ENCODE results near the gene RHBDF2.

Gene RHBDF2

DNA sequence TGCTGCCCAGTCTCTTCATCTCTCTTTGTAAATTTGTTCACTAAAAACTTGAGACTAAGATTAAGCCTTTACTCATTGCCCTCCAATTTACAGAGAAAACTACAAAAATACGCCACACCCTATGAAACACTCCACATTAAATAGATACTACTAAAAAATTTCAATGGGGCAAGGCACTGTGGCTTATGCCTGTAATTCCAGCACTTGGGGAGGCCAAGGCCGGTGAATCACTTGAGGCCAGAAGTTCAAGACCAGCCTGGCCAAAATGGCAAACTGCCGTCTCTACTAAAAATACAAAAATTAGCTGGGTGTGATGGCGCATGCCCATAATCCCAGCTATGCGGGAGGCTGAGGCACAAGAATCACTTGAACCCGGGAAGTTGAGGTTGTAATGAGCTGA is 52.1 kb downstream of the RHBDF2 start:
- no peak for DNase-seq
- TF ChIP-seq GATA1 (IDR thresholded peaks at IDR 0.05; ENCODE audit: low read depth, low read length) (no peak), POLR2A (IDR thresholded peaks at IDR 0.05; ENCODE audit: low read length) (no peak)

DNA sequence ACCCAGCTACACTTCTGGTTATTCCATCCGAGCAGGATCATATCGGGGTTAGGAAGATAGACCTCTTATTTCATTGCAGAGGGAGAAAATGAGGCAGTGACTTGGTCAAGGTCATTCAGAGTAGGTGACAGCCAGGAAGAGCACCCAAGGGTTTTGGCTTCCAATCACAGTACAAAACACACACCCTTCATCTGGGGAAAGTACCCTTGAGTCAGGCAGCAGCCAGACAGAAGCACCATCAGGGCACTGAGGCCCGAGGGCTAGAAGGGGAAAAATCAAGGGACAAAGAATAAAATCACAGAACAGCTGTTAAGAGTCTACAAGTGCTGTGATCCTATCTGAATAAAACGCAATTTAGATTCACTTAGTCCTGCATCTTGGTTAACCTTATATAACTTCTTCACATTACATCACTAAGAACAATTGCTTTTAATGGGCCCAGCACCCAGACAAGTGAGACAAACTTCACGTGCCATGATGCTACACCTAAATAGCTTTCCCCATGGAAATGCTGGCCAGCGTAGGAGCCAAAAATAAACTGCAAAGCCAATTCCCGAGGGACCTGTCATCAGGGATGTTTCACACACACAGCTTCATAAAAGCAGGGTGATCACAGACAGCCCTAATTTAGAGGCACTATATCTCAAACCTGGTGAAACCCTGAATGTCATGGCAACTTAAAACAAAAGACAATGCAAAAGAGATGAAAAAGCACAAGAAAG is 53.1 kb downstream of the RHBDF2 start:
- TF ChIP-seq GATA1 (IDR thresholded peaks at IDR 0.05; ENCODE audit: low read depth, low read length) = no peak
- no peak for DNase-seq

DNA sequence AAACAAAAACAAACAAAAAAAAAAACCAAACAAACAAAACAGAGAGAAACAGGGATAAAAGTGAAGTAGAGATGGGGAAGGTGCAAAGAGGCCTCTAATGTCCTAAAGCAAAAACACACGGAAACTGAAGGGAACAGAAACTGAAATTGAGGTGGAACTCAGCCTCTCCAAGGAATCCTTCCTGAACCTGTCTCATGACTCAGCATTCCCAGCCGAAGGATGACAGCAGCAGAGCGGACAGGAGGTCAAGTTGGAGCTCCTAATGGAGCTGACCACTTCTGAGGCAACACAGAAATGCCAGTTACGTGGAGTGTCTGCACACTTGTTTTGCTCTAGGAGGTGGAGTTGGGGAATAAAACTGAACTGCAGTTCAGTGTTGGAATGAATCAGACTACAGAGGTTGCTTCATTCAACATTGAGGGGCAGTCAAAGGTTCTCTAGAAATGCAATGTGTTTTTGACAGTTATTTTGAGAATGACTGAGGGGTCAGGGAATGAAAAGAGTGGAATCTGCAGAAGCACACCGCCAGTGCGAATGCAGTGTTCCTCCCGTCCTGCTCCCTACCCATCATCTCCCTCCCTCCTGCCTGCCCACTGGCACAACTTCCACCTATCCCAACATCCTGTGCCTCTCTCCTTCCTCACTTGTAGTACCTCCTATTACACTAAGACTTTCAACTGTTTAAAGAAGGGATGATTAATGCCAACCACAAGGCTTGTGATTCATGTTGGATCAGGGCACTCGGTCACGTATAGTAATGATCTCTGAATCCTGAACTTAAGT is 54.6 kb downstream of the RHBDF2 start:
- TF ChIP-seq POLR2A (IDR thresholded peaks at IDR 0.05; ENCODE audit: low read length) (no peak), GATA1 (IDR thresholded peaks at IDR 0.05; ENCODE audit: low read depth, low read length) (no peak)
- DNase-seq = peak in 1 of 2 experiments; percentile 34

DNA sequence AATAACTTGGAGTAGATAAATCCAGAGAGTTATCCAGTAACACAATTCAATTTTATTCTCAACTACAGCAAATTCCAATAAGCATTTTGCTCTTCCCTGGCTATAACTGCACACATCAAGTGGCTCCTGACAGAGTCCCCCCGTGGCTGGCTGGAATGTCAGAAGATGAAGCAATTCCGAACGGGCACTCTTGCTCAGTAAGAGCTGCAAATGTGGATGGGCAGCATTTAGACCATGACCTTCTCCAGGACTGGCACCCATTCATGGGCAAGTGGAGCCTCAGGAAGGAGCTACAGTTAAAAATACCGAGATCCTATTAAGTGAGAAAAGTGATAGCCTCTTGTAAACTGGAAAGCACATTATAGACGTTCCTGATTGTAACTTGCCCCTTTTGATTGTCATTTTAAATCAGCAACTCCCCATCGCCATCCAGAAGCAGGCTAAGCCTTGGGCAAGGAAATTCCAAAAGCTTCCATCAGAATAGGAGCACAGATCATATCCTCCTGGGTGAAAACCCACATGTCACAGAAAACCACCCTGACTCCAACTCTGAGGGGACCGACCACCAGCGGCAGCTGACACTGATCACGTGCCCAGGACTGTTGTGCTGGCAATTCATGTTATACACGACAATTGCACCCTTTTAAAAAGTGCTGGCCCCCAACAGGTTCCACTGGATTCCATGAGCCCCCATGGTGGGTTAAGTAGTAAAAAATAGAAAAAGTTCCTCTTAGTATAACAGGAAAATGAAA is 55.4 kb downstream of the RHBDF2 start:
- no peak for DNase-seq
- no peak for TF ChIP-seq GATA1 (IDR thresholded peaks at IDR 0.05; ENCODE audit: low read depth, low read length)
- TF ChIP-seq POLR2A (IDR thresholded peaks at IDR 0.05; ENCODE audit: low read length) = no peak

DNA sequence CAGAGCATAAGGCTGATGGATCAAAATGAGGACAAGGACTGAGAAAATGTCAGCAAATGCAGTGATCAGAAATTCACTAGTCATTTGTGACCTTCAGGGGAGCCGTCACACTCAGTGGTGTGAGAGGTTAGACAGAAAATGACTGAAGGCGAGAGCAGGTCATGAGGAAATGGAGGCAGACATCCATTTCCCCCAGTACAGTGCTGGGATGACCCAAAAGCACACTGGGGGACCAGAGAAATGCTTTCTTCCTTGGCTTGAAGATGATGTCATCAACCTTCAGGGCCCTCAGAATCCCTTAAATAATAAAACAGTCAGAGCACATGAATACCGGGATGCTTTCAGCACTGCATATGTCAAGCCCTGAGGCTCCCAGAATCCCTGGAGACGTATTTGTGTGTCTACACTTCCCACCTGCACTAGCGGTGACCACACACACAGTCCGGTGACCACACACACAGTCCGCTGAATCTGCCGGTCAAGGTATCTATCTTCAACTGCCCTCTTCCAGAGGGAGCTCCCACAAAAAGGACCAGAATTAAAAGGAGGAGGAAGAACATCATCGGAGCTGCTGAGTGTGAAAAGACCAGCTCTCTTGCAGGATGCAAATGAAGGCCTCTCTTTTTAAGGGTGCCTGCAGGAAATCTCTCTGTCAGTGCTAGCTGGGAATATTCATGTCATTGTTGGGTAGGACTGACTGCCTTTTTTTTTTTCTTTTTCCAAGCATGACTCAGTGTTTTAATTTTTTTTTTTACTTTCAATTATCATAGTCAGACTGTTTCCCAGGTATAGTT is 56.5 kb downstream of the RHBDF2 start:
- DNase-seq = peak in 1 of 2 experiments; percentile 43

DNA sequence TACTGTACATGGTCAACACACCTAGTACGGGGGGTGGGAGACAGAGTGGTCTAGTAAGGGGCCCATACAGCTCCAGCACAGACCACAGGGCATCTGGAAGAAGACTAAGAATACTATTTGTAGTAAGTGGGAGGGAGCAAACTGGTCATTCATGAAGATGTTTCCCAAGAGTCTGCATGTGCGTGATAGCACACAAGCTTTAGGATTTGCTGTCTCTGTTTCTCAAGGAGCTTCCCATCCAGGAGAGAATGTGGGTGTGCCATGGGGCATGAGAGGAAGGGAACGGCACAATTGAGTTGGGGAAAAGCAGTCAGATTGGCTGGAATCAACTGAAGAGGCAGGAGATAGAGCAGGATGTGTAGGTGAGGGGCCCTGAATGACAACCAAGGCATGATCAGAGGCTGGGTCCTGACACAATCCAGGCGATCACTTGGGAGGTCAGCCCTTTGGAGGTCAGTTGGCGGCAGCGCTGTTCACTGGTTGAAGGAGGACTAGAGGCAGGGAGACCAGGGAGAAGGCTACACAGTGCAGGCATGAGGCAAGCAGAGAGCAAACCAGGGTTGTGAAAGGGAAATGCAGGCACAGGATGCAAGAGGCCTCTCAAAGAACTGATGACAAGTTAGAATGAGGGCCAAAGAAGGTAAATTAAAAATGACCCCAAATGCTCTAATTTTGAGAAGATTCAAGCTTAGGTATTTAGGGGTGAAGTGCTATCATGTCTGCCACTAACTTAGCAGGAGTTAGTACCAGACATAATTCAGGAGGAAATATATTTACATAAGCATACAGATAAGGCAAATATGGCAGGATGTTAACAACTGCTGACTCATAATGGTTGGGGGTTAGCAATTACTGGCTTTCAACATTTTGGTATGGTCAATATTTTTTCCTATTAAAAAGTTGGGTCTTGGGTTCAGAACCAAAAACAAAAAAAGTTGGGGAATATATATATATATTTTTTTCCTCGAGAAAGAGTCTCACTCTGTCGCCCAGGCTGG is 58.6 kb downstream of the RHBDF2 start:
- TF ChIP-seq POLR2A (IDR thresholded peaks at IDR 0.05; ENCODE audit: low read length) = peak; percentile 18
- no peak for TF ChIP-seq GATA1 (IDR thresholded peaks at IDR 0.05; ENCODE audit: low read depth, low read length)
- peak in 1 of 2 experiments; percentile 54 for DNase-seq

More for the DNA sequence above, 56.5 kb downstream of the RHBDF2 start:
- TF ChIP-seq POLR2A (IDR thresholded peaks at IDR 0.05; ENCODE audit: low read length) = no peak
- no peak for TF ChIP-seq GATA1 (IDR thresholded peaks at IDR 0.05; ENCODE audit: low read depth, low read length)

DNA sequence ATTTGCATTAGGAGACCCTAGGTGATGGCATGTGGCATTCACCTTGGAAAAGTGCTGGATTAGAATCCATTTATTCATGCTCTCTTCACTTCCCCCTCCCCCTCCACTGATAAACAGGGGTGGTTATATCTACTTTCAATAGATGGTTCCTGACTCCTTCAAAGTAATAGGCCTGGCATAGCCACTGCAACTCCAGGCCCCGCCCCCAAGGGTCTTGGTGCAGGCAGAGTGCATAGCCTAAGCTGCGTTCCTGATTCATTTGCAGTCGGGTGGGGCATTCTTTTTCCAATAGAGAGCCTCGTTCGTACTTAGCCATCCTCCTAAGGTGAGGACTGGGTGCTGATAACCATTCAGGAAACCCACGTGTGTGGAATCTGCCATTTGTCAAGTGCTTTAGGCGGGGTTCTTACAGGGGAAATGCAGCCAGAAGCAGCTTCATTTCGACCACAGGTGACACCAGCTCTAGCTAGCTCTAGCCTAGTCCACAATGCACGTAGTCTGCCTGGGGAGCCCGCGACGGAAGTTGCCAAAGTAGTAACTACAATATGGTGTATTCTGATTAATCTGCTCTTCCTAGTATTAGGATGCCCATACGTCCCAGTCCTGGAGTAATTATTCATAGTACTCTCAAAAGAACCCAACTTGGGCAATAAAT is 59.4 kb downstream of the RHBDF2 start:
- TF ChIP-seq POLR2A (IDR thresholded peaks at IDR 0.05; ENCODE audit: low read length) (no peak), GATA1 (IDR thresholded peaks at IDR 0.05; ENCODE audit: low read depth, low read length) (no peak)
- DNase-seq = peak; percentile 39 to 46

DNA sequence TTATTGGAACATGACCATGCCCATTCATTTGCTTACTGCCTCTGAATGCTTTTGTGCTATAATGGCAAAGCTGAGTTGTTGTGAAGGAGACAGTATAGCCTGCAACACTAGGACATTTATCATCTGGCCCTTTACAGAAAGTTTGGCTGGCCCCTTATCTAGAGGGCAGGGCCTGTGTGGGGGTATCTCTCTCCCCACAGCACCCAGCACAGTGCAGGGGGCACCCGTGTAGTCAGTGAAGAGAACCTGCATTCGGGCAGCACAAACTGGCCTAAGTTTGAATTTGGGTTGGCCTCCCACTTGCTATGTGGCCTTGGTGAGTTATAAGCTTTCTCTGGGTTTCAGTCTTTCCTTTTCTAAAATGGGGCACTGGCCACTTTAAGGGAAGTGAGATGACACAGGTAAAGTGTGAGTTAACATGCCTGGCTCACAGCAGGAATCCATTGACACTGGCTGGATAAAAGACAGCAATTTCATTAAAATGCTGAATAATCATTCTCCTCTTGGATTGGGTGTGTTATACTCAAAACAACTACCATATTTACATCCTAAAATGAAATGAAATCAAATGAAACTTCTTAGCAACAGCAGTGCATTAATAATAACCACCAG is 60.4 kb downstream of the RHBDF2 start:
- peak; percentile 25 for TF ChIP-seq POLR2A (IDR thresholded peaks at IDR 0.05; ENCODE audit: low read length)
- TF ChIP-seq GATA1 (IDR thresholded peaks at IDR 0.05; ENCODE audit: low read depth, low read length) = no peak
- DNase-seq = peak; percentile 80 to 89

DNA sequence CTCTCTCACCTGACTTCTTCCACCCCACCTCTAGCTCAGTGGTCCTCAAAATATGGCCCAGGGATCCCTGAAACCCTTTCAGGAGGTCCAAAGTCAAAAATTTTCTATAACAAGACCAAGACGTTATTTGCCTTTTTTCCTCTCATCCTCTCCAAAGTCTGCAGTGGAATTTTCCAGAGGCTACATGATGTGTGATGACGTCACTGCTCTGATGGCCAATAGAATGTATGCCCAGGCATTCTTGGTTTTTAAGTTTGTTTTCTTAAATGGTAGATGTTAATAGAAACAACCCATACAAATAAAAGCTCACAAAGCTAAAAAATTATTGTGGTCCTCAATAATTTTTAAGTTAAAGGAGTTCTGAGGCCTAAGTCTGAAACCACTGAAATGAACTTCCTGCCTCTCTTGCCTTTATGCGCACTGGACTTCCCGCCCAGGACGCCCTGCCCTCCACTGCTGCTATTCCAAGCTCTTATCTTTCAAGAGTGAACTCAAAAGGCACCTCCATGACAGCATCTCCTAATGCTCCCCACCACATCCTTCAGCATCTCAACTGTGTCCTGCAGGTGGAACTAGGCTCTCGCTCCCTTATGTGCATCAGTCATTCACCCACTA is 61.8 kb downstream of the RHBDF2 start:
- TF ChIP-seq POLR2A (IDR thresholded peaks at IDR 0.05; ENCODE audit: low read length) (no peak), GATA1 (IDR thresholded peaks at IDR 0.05; ENCODE audit: low read depth, low read length) (no peak)
- peak; percentile 36 to 48 for DNase-seq

DNA sequence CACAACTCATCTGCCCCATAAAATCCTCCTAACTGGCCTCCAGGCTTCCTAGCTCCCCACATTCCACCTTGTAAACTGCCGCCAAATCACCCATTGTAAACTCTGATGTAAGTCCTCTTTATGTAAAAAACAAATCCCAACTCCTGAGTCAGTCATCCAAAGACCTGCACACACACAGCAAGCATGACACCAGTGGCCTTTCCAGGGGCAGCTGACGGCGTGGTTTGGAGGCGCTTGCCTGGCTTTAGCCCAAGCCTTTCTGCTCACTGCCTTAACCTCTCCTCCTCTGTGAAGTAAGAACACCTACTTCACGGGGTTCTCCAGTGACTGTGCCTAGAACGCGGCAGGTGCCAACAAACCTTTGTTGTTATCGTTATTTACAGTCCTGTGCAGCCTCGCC is 62.3 kb downstream of the RHBDF2 start:
- TF ChIP-seq POLR2A (IDR thresholded peaks at IDR 0.05; ENCODE audit: low read length) (no peak), GATA1 (IDR thresholded peaks at IDR 0.05; ENCODE audit: low read depth, low read length) (no peak)
- DNase-seq = no peak

Data from erythroblast (primary cell).